OCI-M1 (cell line): ENCODE data around the gene RPL35A.
"Not testable (repeated sequence)": the region's sequence is repeated elsewhere in the genome, so short reads cannot be mapped to it uniquely, and the experiment has no call there.

Experiments
- DNase-seq: peaks from one replicate; lab custom pipeline; 2025; lab: John Stamatoyannopoulos, UW

The RPL35A gene

DNA sequence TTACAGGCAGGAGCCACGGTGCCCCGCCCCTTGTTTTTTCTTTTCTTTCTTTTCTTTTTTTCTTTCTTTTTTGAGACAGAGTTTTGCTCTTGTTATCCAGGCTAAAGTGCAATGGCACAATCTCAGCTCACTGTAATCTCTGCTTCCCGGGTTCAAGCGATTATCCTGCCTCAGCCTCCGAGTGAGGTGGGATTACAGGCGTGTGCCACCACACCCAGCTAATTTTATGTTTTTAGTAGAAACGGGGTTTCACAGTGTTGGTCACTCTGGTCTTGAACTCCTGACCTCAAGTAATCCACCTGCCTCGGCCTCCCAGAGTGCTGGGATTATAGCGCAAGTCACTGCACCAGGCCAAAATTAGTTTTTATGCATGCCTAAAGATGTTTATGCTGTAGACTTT, 2.5 kb downstream of the RPL35A start:
- DNase-seq = no peak

DNA sequence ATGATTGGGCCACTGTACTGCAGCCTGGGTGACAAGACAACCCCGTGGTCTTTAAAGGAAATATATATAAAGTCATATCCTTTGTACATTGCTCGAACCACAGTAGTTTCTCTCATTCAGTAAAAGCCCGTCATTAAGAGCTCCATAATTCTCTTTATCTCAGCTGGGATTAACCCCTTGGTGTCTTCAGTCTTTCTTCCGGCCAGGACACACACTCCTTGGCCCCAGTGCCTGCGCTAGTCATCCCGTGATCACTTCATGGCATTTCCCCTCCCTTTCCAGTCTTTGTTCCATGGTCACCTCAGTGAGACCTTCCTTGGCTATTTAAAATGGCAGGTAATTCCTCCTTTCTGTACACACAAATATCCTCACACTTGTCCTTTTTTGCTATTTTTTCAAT, 3.3 kb downstream of the RPL35A start:
- DNase-seq = no peak

DNA sequence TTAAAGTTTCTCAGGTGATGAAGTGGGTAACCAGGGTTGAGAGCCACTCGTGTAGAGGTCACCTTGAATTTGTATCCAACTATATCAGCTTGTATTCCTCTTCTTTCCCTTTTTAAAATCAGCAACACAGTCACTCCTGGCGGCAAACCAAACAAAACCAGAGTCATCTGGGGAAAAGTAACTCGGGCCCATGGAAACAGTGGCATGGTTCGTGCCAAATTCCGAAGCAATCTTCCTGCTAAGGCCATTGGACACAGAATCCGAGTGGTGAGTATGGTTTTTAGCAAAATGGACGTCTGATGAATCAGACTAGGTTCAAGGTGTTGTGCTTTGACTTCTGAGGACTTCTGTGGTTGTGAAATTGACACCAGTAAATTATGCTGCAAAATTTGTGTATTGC, 3.9 kb downstream of the RPL35A start:
- no peak for DNase-seq

GRCh38 chr3:197955892-197956477, 6.0 kb downstream of the RPL35A start:
- no peak for DNase-seq

DNA sequence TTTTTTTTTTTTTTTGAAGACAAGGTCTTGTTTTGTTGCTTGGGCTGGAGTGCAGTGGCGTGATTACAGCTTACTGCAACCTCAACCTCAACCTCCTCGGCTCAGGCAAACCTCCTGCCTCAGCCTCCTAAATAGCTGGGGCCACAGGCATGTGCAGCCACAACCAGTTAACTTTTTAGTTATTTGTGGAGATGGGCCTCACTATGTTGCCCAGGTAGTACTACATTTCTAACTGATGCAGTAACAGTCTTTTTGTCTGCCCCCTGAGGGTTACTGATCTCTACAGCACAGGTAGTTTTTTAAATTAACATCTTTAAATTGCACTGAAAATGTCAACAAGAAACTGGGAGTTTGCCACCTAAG, 6.6 kb downstream of the RPL35A start:
- peak; percentile 33 for DNase-seq

GRCh38 chr3:197957790-197958133, 7.8 kb downstream of the RPL35A start:
- DNase-seq = no peak

GRCh38 chr3:197958346-197958745, 8.4 kb downstream of the RPL35A start:
- DNase-seq = peak; percentile 9

DNA sequence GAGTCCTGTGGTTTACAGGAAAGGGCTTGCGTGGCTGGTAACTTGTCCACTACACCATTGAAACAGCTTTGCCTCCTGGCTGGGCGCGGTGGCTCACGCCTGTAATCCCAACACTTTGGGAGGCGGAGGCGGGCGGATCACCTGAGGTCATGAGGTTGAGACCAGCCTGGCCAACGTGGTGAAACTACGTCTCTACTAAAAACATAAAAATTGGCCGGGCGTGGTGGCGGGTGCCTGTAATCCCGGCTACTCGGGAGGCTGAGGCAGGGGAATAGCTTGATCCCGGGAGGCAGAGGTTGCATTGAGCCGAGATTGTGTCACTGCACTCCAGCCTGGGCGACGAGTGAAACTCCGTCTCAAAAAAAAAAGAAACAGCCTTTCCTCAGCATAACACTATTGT, 8.9 kb downstream of the RPL35A start:
- DNase-seq = not testable (repeated sequence)

DNA sequence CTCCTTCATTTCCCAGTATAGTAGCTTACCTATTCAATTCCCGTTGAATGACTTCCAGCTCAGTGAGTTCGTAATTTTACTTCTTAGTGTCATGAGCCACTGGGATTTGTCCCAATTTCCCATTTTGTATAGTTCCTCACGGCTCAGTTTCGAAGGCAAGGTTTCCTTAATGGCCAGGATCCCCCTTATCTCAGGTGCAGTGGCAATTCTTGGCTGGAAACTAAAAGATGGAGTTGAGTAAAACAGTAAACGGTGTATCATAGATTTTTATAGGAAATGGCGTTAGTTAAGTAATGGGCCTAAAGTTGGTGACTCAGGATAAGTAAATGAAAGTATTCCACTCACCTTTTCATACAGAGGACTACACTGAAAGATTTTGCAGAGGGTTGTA, 9.5 kb downstream of the RPL35A start:
- DNase-seq = no peak

DNA sequence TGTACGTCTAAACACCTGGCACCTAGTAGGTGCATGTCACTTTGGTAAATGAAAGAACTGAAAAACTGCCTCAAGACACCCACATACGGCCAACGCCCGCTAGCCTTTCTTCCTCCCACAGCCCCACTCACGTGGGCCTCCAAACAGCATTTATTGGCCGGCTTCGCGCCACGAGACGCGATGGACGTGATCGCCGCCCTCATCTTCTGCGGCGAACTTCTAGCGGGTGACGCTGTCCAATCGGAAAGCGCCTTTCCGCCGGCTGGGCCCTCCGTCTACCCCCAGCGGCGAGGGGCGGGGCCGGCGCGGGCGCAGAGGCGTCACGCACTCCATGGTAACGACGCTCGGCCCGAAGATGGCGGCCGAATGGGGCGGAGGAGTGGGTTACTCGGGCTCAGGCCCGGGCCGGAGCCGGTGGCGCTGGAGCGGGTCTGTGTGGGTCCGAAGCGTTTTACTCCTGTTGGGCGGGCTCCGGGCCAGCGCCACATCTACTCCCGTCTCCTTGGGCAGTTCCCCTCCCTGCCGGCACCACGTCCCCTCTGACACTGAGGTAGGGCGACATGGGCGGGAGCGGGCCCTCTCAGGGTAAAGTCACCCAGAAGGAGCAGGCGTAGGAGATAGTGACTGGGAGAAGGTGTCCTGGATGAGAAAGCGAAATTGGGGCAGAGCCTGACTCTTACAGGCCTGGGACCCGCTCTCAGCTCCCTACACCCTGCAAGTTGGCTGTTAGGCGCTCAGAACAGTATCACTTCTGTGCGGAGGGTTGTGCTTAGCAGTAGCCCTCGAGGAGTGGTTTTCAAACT, 10.1 kb downstream of the RPL35A start, which contains the start of gene LMLN:
Gene LMLN, plus strand, starts transcription at position 327 of the 803 bp plus-strand sequence. Its CDS starts 29 bp downstream, at position 356.
- DNase-seq = peak; percentile 96

DNA sequence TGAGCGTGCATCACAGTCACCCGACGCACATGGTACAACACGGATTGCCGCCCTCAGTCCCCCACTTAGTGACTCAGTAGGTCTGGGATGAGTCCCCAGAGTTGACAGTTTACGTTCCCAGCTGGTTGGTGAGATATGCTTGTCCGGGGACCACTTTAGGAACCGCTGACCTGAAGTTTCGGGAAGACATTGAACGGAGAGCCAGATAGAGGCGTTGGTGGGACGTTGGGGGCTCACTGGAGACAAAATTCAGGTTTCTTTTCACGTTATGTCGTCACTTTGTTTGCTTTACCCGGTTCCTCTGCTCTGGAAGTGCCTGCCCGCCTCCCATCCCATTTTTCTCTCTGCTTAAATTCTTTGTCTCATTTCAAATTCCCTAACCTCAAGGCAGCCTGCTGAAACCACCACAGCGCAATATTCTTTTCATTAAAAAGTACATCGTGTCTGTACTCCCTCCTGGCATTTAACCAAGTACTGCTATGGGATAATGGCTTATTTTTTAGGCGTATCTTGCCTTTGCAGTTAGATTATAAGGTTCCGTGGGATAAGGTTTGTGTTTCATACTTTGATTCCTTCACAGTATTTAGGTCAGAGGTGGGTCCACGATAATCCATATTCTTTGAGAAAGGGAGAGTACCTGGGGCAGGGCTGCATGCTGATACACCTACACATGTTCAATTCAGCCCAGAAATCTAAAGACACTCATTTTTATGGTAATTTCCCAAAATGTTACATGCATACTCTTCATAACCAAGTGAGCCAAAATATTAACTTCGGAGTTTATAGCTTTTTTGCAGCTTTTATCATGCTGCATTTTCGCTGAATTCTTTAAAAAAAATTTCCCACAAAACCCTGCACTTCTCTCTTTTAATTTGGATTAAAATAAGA, 10.9 kb downstream of the RPL35A start:
- peak; percentile 50 for DNase-seq

GRCh38 chr3:197961582-197961945, 11.6 kb downstream of the RPL35A start:
- no peak for DNase-seq

DNA sequence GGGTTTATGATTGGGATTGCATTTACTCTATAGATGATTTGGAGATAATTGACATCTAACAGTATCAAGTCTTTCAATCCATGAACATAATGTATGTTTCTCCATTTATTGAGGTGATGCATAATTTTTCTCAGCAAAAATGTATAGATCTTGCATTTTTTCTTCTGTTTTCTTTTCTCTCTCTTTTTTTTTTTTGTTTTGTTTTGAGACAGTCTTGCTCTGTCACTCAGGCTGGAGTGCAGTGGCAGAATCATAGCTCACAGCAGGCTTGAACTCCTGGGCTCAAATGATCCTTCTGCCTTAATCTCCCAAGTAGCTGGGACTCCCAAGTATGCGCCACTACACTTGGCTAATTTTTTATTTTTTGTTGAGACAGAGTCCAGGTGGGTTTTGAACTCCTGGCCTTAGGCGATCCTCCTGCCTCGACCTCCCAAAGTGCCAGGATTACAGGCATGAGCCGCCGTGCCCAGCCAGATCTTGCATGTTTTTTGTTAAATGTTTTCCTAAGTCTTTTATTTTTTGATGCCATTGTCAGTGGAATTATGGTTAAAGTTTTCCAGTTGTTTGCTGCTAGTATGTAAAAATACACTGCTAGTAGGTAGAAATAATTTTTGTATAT, 13.1 kb downstream of the RPL35A start:
- no peak for DNase-seq

- peak; percentile 18 for DNase-seq
Observed at GRCh38 chr3:197967337-197967989, 17.5 kb downstream of the RPL35A start.

DNA sequence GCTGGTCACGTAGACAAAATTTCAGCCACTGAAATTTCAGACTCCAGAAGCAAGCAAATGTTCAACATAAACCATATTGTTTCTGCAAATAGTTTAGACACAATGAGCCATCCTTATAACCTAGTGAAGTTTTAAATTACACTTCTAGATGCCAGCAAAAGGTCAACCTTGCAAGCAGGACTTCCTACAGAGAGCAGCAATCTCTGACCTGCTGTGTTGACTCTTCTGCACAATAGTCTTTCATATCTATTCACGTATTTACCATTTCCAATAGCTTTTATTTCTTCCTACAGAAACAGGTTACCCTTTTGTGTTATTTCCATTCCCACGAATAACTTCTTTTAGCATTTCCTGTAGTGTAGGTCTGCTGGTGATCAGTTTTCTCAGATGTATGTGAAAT, 20.6 kb downstream of the RPL35A start:
- DNase-seq = no peak

- no peak for DNase-seq
Observed at GRCh38 chr3:197974016-197974415, 24.0 kb downstream of the RPL35A start.

DNA sequence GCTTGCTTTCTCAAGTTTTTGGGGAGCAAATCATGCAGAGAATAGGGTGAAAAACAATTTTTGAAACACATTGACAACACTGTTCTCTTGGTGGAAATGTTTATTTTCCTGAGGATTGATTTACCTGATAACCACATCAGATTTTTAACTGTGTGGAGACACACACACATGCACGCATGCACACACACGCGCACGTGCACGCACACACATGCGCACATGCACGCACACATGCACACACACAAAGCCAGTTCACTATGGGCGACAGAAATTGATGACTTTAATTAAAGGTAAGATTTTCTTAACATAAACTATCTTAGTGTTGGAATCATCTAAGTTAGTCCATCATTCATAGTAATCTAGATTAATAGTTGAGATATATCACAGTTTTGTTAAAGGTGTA, 25.3 kb downstream of the RPL35A start:
- no peak for DNase-seq

- no peak for DNase-seq
Observed at GRCh38 chr3:197983076-197983475, 33.1 kb downstream of the RPL35A start.

GRCh38 chr3:197989651-197990050, 39.7 kb downstream of the RPL35A start:
- no peak for DNase-seq

- DNase-seq = no peak
Observed at GRCh38 chr3:197994736-197995135, 44.7 kb downstream of the RPL35A start.

DNA sequence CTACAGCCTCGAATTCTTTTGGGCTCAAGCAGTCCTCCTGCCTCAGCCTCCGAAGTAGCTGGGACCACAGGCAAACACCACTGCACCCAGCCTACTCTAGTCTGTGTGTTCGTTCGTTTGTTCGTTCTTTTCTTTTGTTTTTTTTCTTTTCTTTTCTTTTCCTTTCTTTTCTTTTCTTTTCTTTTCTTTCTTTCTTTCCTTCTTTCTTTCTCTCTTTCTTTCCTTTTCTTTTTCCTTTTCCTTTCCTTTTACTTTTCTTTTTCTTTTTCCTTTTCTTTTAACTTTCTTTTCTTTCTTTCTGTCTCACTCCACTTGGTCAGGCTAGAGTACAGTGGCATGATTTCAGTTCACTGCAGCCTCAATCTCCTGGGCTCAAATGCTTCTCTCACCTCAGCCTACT, 46.9 kb downstream of the RPL35A start:
- no peak for DNase-seq

DNA sequence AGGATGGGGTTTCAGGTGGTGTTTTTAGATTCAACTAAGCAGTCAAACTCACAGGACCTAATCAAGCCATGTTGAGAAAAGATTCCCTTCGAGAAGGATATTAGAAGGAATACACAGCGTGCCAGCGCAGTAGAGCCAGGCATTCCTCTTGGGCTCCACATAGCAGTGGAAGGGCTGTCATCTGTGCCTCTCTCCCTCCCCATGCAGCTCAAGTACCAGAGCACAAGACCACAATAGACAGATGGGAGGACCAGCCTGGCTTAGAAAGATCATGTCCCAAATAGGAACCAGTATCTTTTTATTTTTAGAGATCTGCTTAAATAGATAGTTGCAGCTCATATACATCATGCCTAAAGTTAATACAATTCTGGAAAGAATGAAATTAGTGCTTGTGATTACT, 47.9 kb downstream of the RPL35A start:
- no peak for DNase-seq
